ENCODE results near the gene POC1A. TPM values are rescaled to one million over a fixed set of nuclear protein-coding genes. Genes with fewer than 3 reads are reported as not detected.

Gene POC1A
- total RNA-seq, 1 experiment from 2014 or later, result 35.0 TPM

DNA sequence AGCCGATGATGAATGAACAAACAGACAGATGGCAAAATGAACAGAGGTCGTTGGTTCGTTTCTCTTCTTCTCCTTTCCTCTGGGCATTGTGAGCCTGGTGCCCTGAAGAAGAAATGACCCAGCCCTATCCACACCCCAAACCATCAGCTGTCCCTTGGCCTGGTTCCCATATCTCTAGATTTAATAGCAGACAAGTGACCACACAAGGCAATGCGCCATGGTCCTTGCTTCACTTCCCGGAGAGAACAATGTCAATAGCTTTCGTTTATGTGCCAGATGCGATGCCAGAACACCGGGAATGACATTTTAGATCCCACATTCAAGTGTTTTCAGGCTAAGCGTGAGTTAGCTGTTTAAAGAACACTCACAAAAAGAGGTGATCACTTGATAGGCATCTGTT, 17.7 kb downstream of the POC1A start:
- Histone ChIP-seq H3K4me2 (no peak overlapping the region), H3K9me3 (ENCODE audit: insufficient read depth, low read depth) (no peaks in the 10 kb centered on the region), H3K36me3 (ENCODE audit: low read depth) (no peaks in the 10 kb centered on the region), H3K4me3 (no peak overlapping the region), H3K9me2 (ENCODE audit: insufficient read depth) (no peaks in the 10 kb centered on the region), H2AFZ (no peak overlapping the region), H3K27ac (no peak overlapping the region), H3F3A (ENCODE audit: insufficient read depth, low read depth) (no peaks in the 10 kb centered on the region), H3K27me3 (ENCODE audit: insufficient read depth, low read depth) (no peaks in the 10 kb centered on the region), H3K79me2 (ENCODE audit: low read depth) (no peaks in the 10 kb centered on the region), H3K4me1 (replicated peaks; ENCODE audit: insufficient read depth) (no peaks in the 10 kb centered on the region), H4K20me1 (ENCODE audit: insufficient read depth) (no peaks in the 10 kb centered on the region)
- DNase-seq, result no peak
- BruUV-seq (replicated peaks), result no TSS peak
- CTCF ChIA-PET, result no interaction called here
- no peak for TF ChIP-seq EZH2 (IDR thresholded peaks at IDR 0.05; ENCODE audit: low read depth)
- no peak for TF ChIP-seq CTCF (conservative IDR thresholded peaks at IDR 0.05)
- POLR2A ChIA-PET (ENCODE audit: unreplicated experiment), result no interaction called here
- intact Hi-C loops (cut with micrococcal nuclease; ENCODE audit: unreplicated experiment), result no loop called here

DNA sequence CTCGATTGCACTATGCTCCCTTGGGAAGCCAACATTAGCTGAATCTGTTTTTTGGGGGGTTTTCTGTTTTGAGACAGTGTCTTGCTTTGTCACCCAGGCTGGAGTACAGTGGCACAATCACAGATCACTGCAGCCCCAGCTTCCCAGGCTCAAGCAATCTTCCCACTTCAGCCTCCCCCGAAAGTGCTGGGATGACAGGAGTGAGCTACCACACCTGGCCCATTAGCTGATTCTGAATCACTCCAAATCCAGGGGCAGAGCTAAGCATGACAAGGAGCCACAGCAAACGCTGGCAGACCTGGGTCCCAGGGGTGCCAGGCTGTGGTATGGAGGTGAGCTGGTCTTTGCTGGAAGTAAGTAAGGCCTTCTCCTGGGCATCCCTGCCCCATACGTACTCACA, 18.9 kb downstream of the POC1A start:
- intact Hi-C loops (cut with micrococcal nuclease; ENCODE audit: unreplicated experiment), result no loop called here
- Histone ChIP-seq H3K4me1 (replicated peaks; ENCODE audit: insufficient read depth) (no peaks in the 10 kb centered on the region), H3K36me3 (ENCODE audit: low read depth) (no peaks in the 10 kb centered on the region), H3K9me2 (ENCODE audit: insufficient read depth) (no peaks in the 10 kb centered on the region), H3K27ac (no peak overlapping the region), H2AFZ (no peak overlapping the region), H3K9me3 (ENCODE audit: insufficient read depth, low read depth) (no peaks in the 10 kb centered on the region), H4K20me1 (ENCODE audit: insufficient read depth) (no peaks in the 10 kb centered on the region), H3K4me3 (no peak overlapping the region), H3K27me3 (ENCODE audit: insufficient read depth, low read depth) (no peaks in the 10 kb centered on the region), H3K4me2 (no peak overlapping the region), H3K79me2 (ENCODE audit: low read depth) (no peaks in the 10 kb centered on the region), H3F3A (ENCODE audit: insufficient read depth, low read depth) (no peaks in the 10 kb centered on the region)
- TF ChIP-seq CTCF (conservative IDR thresholded peaks at IDR 0.05) (no peak), EZH2 (IDR thresholded peaks at IDR 0.05; ENCODE audit: low read depth) (no peak)
- ChIA-PET CTCF (no interaction called here), POLR2A (ENCODE audit: unreplicated experiment) (no interaction called here)
- BruUV-seq (replicated peaks), result no TSS peak
- DNase-seq, result no peak

DNA sequence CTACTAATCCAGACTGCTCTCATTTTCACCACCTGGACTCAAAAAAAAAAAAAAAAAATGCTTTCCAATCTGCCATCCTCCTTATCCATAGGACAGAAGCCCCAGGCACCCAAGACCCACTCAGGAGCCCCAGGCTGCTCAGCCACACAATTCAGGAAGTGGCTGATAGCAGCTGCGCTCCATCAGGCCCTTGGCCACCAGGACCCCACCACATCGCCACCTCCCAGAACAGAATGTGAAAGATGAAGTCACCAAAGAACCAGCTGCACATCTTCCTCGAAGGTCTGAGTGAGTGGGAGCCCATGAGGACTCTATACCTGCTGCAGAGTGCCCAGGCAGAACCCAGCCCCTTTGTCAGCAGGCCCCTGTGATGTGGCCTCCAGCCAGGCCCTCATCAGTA, 19.5 kb downstream of the POC1A start:
- intact Hi-C loops (cut with micrococcal nuclease; ENCODE audit: unreplicated experiment), result no loop called here

More for the DNA sequence above, 19.5 kb downstream of the POC1A start:
- no peak for DNase-seq
- no peaks in the 10 kb centered on the region for H3K36me3 ChIP-seq (ENCODE audit: low read depth)
- no peaks in the 10 kb centered on the region for H3K4me1 ChIP-seq (replicated peaks; ENCODE audit: insufficient read depth)
- H3K27me3 ChIP-seq (ENCODE audit: insufficient read depth, low read depth), result no peaks in the 10 kb centered on the region
- no peaks in the 10 kb centered on the region for H4K20me1 ChIP-seq (ENCODE audit: insufficient read depth)
- no peak overlapping the region for H3K27ac ChIP-seq
- no peak overlapping the region for H3K4me3 ChIP-seq
- no TSS peak for BruUV-seq (replicated peaks)
- no peak overlapping the region for H2AFZ ChIP-seq
- POLR2A ChIA-PET (ENCODE audit: unreplicated experiment), result no interaction called here
- TF ChIP-seq EZH2 (IDR thresholded peaks at IDR 0.05; ENCODE audit: low read depth), result no peak
- TF ChIP-seq CTCF (conservative IDR thresholded peaks at IDR 0.05), result no peak
- CTCF ChIA-PET, result no interaction called here
- no peaks in the 10 kb centered on the region for H3K9me3 ChIP-seq (ENCODE audit: insufficient read depth, low read depth)
- H3K4me2 ChIP-seq, result no peak overlapping the region
- no peaks in the 10 kb centered on the region for H3K9me2 ChIP-seq (ENCODE audit: insufficient read depth)
- H3K79me2 ChIP-seq (ENCODE audit: low read depth), result no peaks in the 10 kb centered on the region
- H3F3A ChIP-seq (ENCODE audit: insufficient read depth, low read depth), result 0 out of 2 replicates have a peak, but pooled peaks cover under 1% of the 10 kb centered on the region

All from PC-9 (cell line).